ENCODE data around the gene GALT. TPM values are rescaled to one million over a fixed set of nuclear protein-coding genes. Genes with fewer than 3 reads are reported as not detected.

GALT gene
- total and polyA plus RNA-seq, 2 of the 13 experiments (the other 11 are each of a cell fraction or from before 2014, with no cell fraction given), result 40.4 to 46.3 TPM

DNA sequence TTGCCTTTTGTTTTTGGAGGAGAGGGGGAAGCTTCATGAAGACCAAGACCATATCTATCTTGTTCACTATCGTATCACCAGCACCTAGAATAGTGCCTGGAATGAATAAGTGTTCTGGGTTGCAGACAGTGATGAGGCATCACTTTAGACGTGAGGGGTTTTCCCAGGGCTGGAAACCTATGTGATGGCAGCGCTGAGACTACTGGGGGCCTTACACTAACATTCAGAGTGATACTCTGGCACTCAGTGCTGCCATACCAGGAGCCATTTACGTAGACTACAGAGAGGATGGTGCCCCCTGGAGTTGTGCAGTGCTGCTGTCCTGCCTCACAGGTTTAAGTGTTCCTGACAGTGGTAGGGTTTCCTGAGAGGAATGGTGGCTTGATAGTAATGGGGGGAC is 37.7 kb downstream of the GALT start:
- Histone ChIP-seq H3K4me2 (ENCODE audit: low read depth, low read length) (no peak overlapping the region), H3K9me3 (ENCODE audit: low read length) (no peaks in the 10 kb centered on the region), H3K27ac (ENCODE audit: extremely low read length, insufficient read depth, low read length) (no peak overlapping the region), H3K9ac (ENCODE audit: insufficient read depth, low read depth, low read length) (no peak overlapping the region), H3K79me2 (ENCODE audit: insufficient read depth, low read length) (no peaks in the 10 kb centered on the region), H3K36me3 (replicated peaks in 1 of 2; ENCODE audit: control insufficient read depth in 1 of 2, insufficient read depth in 2 of 2, low read length in 2 of 2) (no peaks in the 10 kb centered on the region), H3K4me1 (ENCODE audit: insufficient read depth, low read length) (peaks cover 35% of the 10 kb centered on the region), H3K4me3 (replicated peaks in 1 of 3; ENCODE audit: insufficient read depth in 1 of 3, low read depth in 2 of 3, low read length in 3 of 3) (no peak overlapping the region), H2AFZ (ENCODE audit: low read length) (no peak overlapping the region), H4K20me1 (ENCODE audit: insufficient read depth, low read length) (no peaks in the 10 kb centered on the region), H3K27me3 (ENCODE audit: control insufficient read depth in 1 of 2, insufficient read depth in 2 of 2, low read length in 2 of 2) (no peaks in the 10 kb centered on the region)
- 68% methylated on average over 4 of the region's 4 CpGs for WGBS (ENCODE audit: low lambda C conversion rate)
- no peak for FAIRE-seq
- ChIA-PET CTCF (ENCODE audit: low intra/inter-chr PET ratio, low total read pairs) (no interaction called here), POLR2A (no interaction called here)
- no peak for ATAC-seq
- intact Hi-C loops (cut with micrococcal nuclease; ENCODE audit: unreplicated experiment) (no loop called here), in situ Hi-C loops (cut with HindIII; ENCODE audit: extremely low pct_ligation_motif_present, low pct_unique_long_range_greater_than_20kb) (no loop called here)
- no peak for TF ChIP-seq ZNF776 (CRISPR knock-in tag; IDR thresholded peaks at IDR 0.05)
- TF ChIP-seq, protein P1, sequence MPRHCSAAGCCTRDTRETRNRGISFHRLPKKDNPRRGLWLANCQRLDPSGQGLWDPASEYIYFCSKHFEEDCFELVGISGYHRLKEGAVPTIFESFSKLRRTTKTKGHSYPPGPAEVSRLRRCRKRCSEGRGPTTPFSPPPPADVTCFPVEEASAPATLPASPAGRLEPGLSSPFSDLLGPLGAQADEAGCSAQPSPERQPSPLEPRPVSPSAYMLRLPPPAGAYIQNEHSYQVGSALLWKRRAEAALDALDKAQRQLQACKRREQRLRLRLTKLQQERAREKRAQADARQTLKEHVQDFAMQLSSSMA (CRISPR knock-in tag; IDR thresholded peaks at IDR 0.05), result no peak
- no peak for TF ChIP-seq RAD21 (CRISPR knock-in tag; IDR thresholded peaks at IDR 0.05)
- TF ChIP-seq IRF9 (CRISPR knock-in tag; IDR thresholded peaks at IDR 0.05; ENCODE audit: borderline replicate concordance), result no peak
- no peak for TF ChIP-seq ZNF17 (CRISPR knock-in tag; IDR thresholded peaks at IDR 0.05)
- no peak for TF ChIP-seq ZIK1 (CRISPR knock-in tag; IDR thresholded peaks at IDR 0.05; ENCODE audit: borderline replicate concordance, low read depth)
- no peak for TF ChIP-seq ZFP90 (CRISPR knock-in tag; IDR thresholded peaks at IDR 0.05; ENCODE audit: borderline replicate concordance)
- no peak for TF ChIP-seq ATF7 (IDR thresholded peaks at IDR 0.05)
- no peak for TF ChIP-seq ATF7 (CRISPR knock-in tag; IDR thresholded peaks at IDR 0.05)
- TF ChIP-seq U2AF2 (IDR thresholded peaks at IDR 0.05; ENCODE audit: low read depth, low read length), result no peak
- no peak for DNase-seq (ENCODE audit: low spot score)
- no TSS peak for BruUV-seq (replicated peaks)

All from HepG2 (cell line).